Naive thymus-derived CD8-positive, alpha-beta T cell (primary cell): ENCODE results near the gene TBC1D22A. TPM values are rescaled to one million over a fixed set of nuclear protein-coding genes. Genes with fewer than 3 reads are reported as not detected.

Experiments used
- ATAC-seq, 2 donors: fragments of 150-1000 bp; cut with Tn5 transposase in 1 of 2; sonication (Bioruptor Pico), chemical (Tn5 transposase) in 1 of 2; 1 replicate in 1 of 2; 2 replicates in 1 of 2; pipeline ENCODE4 v1.10.0; 2021; ENCODE audit warnings: mild to moderate bottlenecking in 2 of 2, moderate library complexity in 2 of 2
- POLR2A ChIA-PET: fragments of 350-600 bp; sonication (Branson Sonifier 250); formaldehyde crosslinking; loops from one replicate; lab custom pipeline; 2021; ENCODE audit warnings: antibody characterized with exemption; lab: Charles Lee
- DNase-seq, 10 donors: peaks; one replicate each; pipeline versions ENCODE4 v3.0.0 to v3.0.0-alpha.2; 2020 to 2022
- H3K27ac Mint-ChIP-seq, 10 donors: one replicate each; pipeline ENCODE4 v1.8.0; 2020 to 2022; ENCODE audit warnings: mild to moderate bottlenecking in 10 of 10, mixed read lengths in 10 of 10, moderate library complexity in 4 of 10, inconsistent platforms in 1 of 10
- H3K27me3 Mint-ChIP-seq, 5 donors: one replicate each; pipeline ENCODE4 v1.8.0; 2021 to 2022; ENCODE audit warnings: mixed read lengths in 5 of 5
- H3K36me3 Mint-ChIP-seq, 3 donors: one replicate each; pipeline ENCODE4 v1.8.0; 2020 to 2022; ENCODE audit warnings: mixed read lengths in 3 of 3, mild to moderate bottlenecking in 2 of 3, inconsistent platforms in 1 of 3
- H3K4me1 Mint-ChIP-seq, 4 donors: one replicate each; pipeline ENCODE4 v1.8.0; 2021 to 2022; ENCODE audit warnings: mixed read lengths in 4 of 4
- H3K4me3 Mint-ChIP-seq, 10 donors: one replicate each; pipeline ENCODE4 v1.8.0; 2020 to 2022; ENCODE audit warnings: mild to moderate bottlenecking in 10 of 10, mixed read lengths in 10 of 10, moderate library complexity in 6 of 10, inconsistent platforms in 1 of 10
- H3K9me3 Mint-ChIP-seq, 9 donors: one replicate each; pipeline ENCODE4 v1.8.0; 2020 to 2022; ENCODE audit warnings: mixed read lengths in 9 of 9, mild to moderate bottlenecking in 3 of 9, inconsistent platforms in 1 of 9, moderate library complexity in 1 of 9
- polyA plus RNA-seq, 3 donors: library from polyadenylated mRNA; unstranded; fragments of 300-500 nt; fragmentation: Illumina TruSeq; gene quantifications; one replicate each; pipeline ENCODE4 v1.2.3, GENCODE V29; 2021
- total RNA-seq, 8 experiments: library from RNA in 2 of 8; stranded (reverse) in 2 of 8; gene quantifications; one replicate each; pipeline ENCODE4 v1.2.3 and lab custom pipeline; 2021 to 2026

TBC1D22A gene
- total and polyA plus RNA-seq, 5 experiments from 2014 or later = 23.0 to 57.2 (median 24.6) TPM

- no peak for ATAC-seq
- H3K4me1 Mint-ChIP-seq = peaks cover 0 to 9% (median 1%) of the 10 kb centered on the region in 4 donors
- DNase-seq = no peak
- POLR2A ChIA-PET = no interaction called here
- peaks cover 0 to 2% (median 0%) of the 10 kb centered on the region in 9 donors for H3K9me3 Mint-ChIP-seq
- H3K4me3 Mint-ChIP-seq = no peak overlapping the region
- no peaks in the 10 kb centered on the region for H3K27me3 Mint-ChIP-seq
- H3K36me3 Mint-ChIP-seq = peaks cover 0 to 12% (median 11%) of the 10 kb centered on the region in 3 donors
- H3K27ac Mint-ChIP-seq = no peak overlapping the region
Measured at GRCh38 chr22:47098554-47098953, 336.1 kb downstream of the TBC1D22A start.

- DNase-seq = no peak
- peaks cover 0 to 11% (median 1%) of the 10 kb centered on the region in 4 donors for H3K4me1 Mint-ChIP-seq
- no peak overlapping the region for H3K4me3 Mint-ChIP-seq
- H3K36me3 Mint-ChIP-seq = peaks cover 0 to 10% (median 10%) of the 10 kb centered on the region in 3 donors
- peaks cover 0 to 2% (median 0%) of the 10 kb centered on the region in 9 donors for H3K9me3 Mint-ChIP-seq
- H3K27me3 Mint-ChIP-seq = no peaks in the 10 kb centered on the region
- POLR2A ChIA-PET = no interaction called here
- H3K27ac Mint-ChIP-seq = peak overlapping the region in 1 of 10 donors; percentile 3
- no peak for ATAC-seq
Measured at GRCh38 chr22:47100019-47100418, 337.6 kb downstream of the TBC1D22A start.

GRCh38 chr22:47100646-47101200 lies 338.3 kb downstream of the TBC1D22A start:
- H3K27ac Mint-ChIP-seq = no peak overlapping the region
- POLR2A ChIA-PET = no interaction called here
- H3K9me3 Mint-ChIP-seq = peaks cover 0 to 2% (median 0%) of the 10 kb centered on the region in 9 donors
- no peak for DNase-seq
- ATAC-seq = no peak
- peaks cover 0 to 11% (median 1%) of the 10 kb centered on the region in 4 donors for H3K4me1 Mint-ChIP-seq
- H3K4me3 Mint-ChIP-seq = no peak overlapping the region
- peaks cover 0 to 10% (median 10%) of the 10 kb centered on the region in 3 donors for H3K36me3 Mint-ChIP-seq
- no peaks in the 10 kb centered on the region for H3K27me3 Mint-ChIP-seq

- Mint-ChIP-seq H3K4me3 (no peak overlapping the region), H3K27ac (no peak overlapping the region), H3K36me3 (peaks cover 0 to 10% (median 7%) of the 10 kb centered on the region in 3 donors), H3K9me3 (peaks cover 0 to 2% (median 0%) of the 10 kb centered on the region in 9 donors), H3K27me3 (no peaks in the 10 kb centered on the region), H3K4me1 (peaks cover 0 to 8% (median 1%) of the 10 kb centered on the region in 4 donors)
- ATAC-seq (no peak), DNase-seq (no peak)
- POLR2A ChIA-PET = no interaction called here
Measured at GRCh38 chr22:47101321-47101885, 339.0 kb downstream of the TBC1D22A start.

GRCh38 chr22:47102081-47102480 lies 339.6 kb downstream of the TBC1D22A start:
- Mint-ChIP-seq H3K4me1 (peaks cover 0 to 7% (median under 1%) of the 10 kb centered on the region in 4 donors), H3K36me3 (peaks cover 0 to 10% (median 7%) of the 10 kb centered on the region in 3 donors), H3K27ac (no peak overlapping the region), H3K9me3 (peaks cover 0 to 2% (median 0%) of the 10 kb centered on the region in 9 donors), H3K4me3 (no peak overlapping the region), H3K27me3 (no peaks in the 10 kb centered on the region)
- ATAC-seq = no peak
- POLR2A ChIA-PET = no interaction called here
- no peak for DNase-seq

GRCh38 chr22:47102648-47103047 lies 340.2 kb downstream of the TBC1D22A start:
- DNase-seq = no peak
- Mint-ChIP-seq H3K4me1 (peaks cover 0 to 6% (median 0%) of the 10 kb centered on the region in 4 donors), H3K9me3 (peaks cover 0 to 2% (median 0%) of the 10 kb centered on the region in 9 donors), H3K36me3 (peaks cover 0 to 10% (median 6%) of the 10 kb centered on the region in 3 donors), H3K27me3 (no peaks in the 10 kb centered on the region), H3K4me3 (no peak overlapping the region), H3K27ac (no peak overlapping the region)
- ATAC-seq = no peak
- POLR2A ChIA-PET = no interaction called here

- Mint-ChIP-seq H3K4me1 (peaks cover 0 to 2% (median 0%) of the 10 kb centered on the region in 4 donors), H3K27me3 (no peaks in the 10 kb centered on the region), H3K27ac (no peak overlapping the region), H3K9me3 (peaks cover 0 to 2% (median 0%) of the 10 kb centered on the region in 9 donors), H3K4me3 (no peak overlapping the region), H3K36me3 (peaks cover 0 to 11% (median 10%) of the 10 kb centered on the region in 3 donors)
- POLR2A ChIA-PET = interaction anchor here (0.7 kb wide), 1 partner anchor 78 kb away, joined by 3 read pairs; no protein-coding TSS in a partner anchor
- no peak for DNase-seq
- no peak for ATAC-seq
Measured at GRCh38 chr22:47105085-47105484, 342.6 kb downstream of the TBC1D22A start.

- DNase-seq (no peak), ATAC-seq (no peak)
- Mint-ChIP-seq H3K27ac (peak overlapping the region in 1 of 10 donors; percentile 4), H3K4me1 (peaks cover 0 to 2% (median 0%) of the 10 kb centered on the region in 4 donors), H3K9me3 (peaks cover 0 to 2% (median 0%) of the 10 kb centered on the region in 9 donors), H3K27me3 (no peaks in the 10 kb centered on the region), H3K36me3 (peaks cover 0 to 19% (median 13%) of the 10 kb centered on the region in 3 donors), H3K4me3 (no peak overlapping the region)
- POLR2A ChIA-PET = no interaction called here
Measured at GRCh38 chr22:47106806-47107205, 344.4 kb downstream of the TBC1D22A start.

- Mint-ChIP-seq H3K27ac (peak overlapping the region in 1 of 10 donors; percentile 0), H3K4me1 (peaks cover 0 to 2% (median 0%) of the 10 kb centered on the region in 4 donors), H3K36me3 (peaks cover 0 to 22% (median 9%) of the 10 kb centered on the region in 3 donors), H3K9me3 (peaks cover 0 to 2% (median 0%) of the 10 kb centered on the region in 9 donors), H3K4me3 (no peak overlapping the region), H3K27me3 (no peaks in the 10 kb centered on the region)
- DNase-seq = no peak
- no peak for ATAC-seq
- POLR2A ChIA-PET = no interaction called here
Measured at GRCh38 chr22:47107431-47107830, 345.0 kb downstream of the TBC1D22A start.

- peaks cover 0 to 30% (median 12%) of the 10 kb centered on the region in 3 donors for H3K36me3 Mint-ChIP-seq
- no peak overlapping the region for H3K4me3 Mint-ChIP-seq
- no peaks in the 10 kb centered on the region for H3K27me3 Mint-ChIP-seq
Measured at GRCh38 chr22:47110817-47111443, 348.5 kb downstream of the TBC1D22A start.

GRCh38 chr22:47111626-47112581 lies 349.5 kb downstream of the TBC1D22A start:
- ATAC-seq (no peak), DNase-seq (no peak)
- Mint-ChIP-seq H3K4me1 (peaks cover 0 to 4% (median 1%) of the 10 kb centered on the region in 4 donors), H3K9me3 (no peaks in the 10 kb centered on the region), H3K27me3 (no peaks in the 10 kb centered on the region), H3K27ac (no peak overlapping the region), H3K4me3 (no peak overlapping the region), H3K36me3 (peaks cover 0 to 32% (median 12%) of the 10 kb centered on the region in 3 donors)
- POLR2A ChIA-PET = no interaction called here

More at GRCh38 chr22:47110817-47111443, 348.5 kb downstream of the TBC1D22A start:
- ATAC-seq = no peak
- DNase-seq = no peak
- POLR2A ChIA-PET = no interaction called here
- Mint-ChIP-seq H3K9me3 (no peaks in the 10 kb centered on the region), H3K4me1 (peaks cover 0 to 2% (median under 1%) of the 10 kb centered on the region in 4 donors), H3K27ac (peak overlapping the region in 1 of 10 donors; percentile 63)

GRCh38 chr22:47112582-47112965 lies 350.1 kb downstream of the TBC1D22A start:
- ATAC-seq = no peak
- H3K4me3 Mint-ChIP-seq = no peak overlapping the region

More at GRCh38 chr22:47112582-47112965, 350.1 kb downstream of the TBC1D22A start:
- H3K27ac Mint-ChIP-seq = no peak overlapping the region
- no peak for DNase-seq
- no peaks in the 10 kb centered on the region for H3K9me3 Mint-ChIP-seq
- POLR2A ChIA-PET = no interaction called here
- H3K36me3 Mint-ChIP-seq = peaks cover 0 to 35% (median 12%) of the 10 kb centered on the region in 3 donors
- H3K27me3 Mint-ChIP-seq = no peaks in the 10 kb centered on the region
- H3K4me1 Mint-ChIP-seq = peaks cover 0 to 6% (median 1%) of the 10 kb centered on the region in 4 donors
